GM10248 (cell line): Measurements from ENCODE around the gene PDE4B.

Source experiments
- CTCF ChIA-PET: fragments of 300-600 bp; sonication (Branson Sonifier 250); formaldehyde crosslinking; extraction: SDS; loops from one replicate; lab custom pipeline; 2021; ENCODE audit warnings: antibody characterized with exemption; lab: Yijun Ruan, JAX
- POLR2A ChIA-PET: fragments of 350-650 bp; sonication (Branson Sonifier 250); formaldehyde crosslinking; extraction: SDS; loops from one replicate; lab custom pipeline; 2020; ENCODE audit warnings: antibody characterized with exemption; lab: Yijun Ruan, JAX
- DNase-seq: peaks from one replicate; pipeline ENCODE4 v3.0.0; 2012; ENCODE audit errors: extremely low spot score
- CTCF ChIP-seq: IDR thresholded peaks from 2 replicates; pipeline ENCODE4 v1.5.1; 2012; ENCODE audit warnings: mild to moderate bottlenecking, low read depth; ENCODE audit errors: extremely low read depth, missing control alignments, control extremely low read depth

Gene PDE4B

GRCh38 chr1:66177510-66177909 is 384.8 kb downstream of the PDE4B start:
- CTCF ChIA-PET, result interaction anchor here (2.7 kb wide), 1 partner anchor 65 kb away, joined by 9 read pairs; no protein-coding TSS in a partner anchor
- no peak for TF ChIP-seq CTCF
- POLR2A ChIA-PET, result no interaction called here

GRCh38 chr1:66182026-66182425 is 389.3 kb downstream of the PDE4B start:
- CTCF ChIA-PET, result interaction anchor here (1.1 to 2.8 kb wide), 4 partner anchors 9 to 60 kb away, joined by 3 to 8 read pairs (median 6); no protein-coding TSS in a partner anchor

More at GRCh38 chr1:66177510-66177909, 384.8 kb downstream of the PDE4B start:
- no peak for DNase-seq

GRCh38 chr1:66182551-66183178 is 390.0 kb downstream of the PDE4B start:
- CTCF ChIA-PET, result interaction anchor here (1.1 to 2.8 kb wide), 2 partner anchors 26 to 60 kb away, joined by 3 to 8 read pairs; no protein-coding TSS in a partner anchor
- POLR2A ChIA-PET, result no interaction called here
- no peak for TF ChIP-seq CTCF
- no peak for DNase-seq

More at GRCh38 chr1:66182026-66182425, 389.3 kb downstream of the PDE4B start:
- no peak for DNase-seq
- POLR2A ChIA-PET, result no interaction called here
- TF ChIP-seq CTCF, result no peak

GRCh38 chr1:66183400-66183799 is 390.7 kb downstream of the PDE4B start:
- POLR2A ChIA-PET, result no interaction called here
- CTCF ChIA-PET, result interaction anchor here (1.1 to 2.8 kb wide), 2 partner anchors 26 to 59 kb away, joined by 3 to 8 read pairs; no protein-coding TSS in a partner anchor
- DNase-seq, result no peak
- TF ChIP-seq CTCF, result no peak

GRCh38 chr1:66197120-66197519 is 404.4 kb downstream of the PDE4B start:
- no peak for TF ChIP-seq CTCF
- DNase-seq, result no peak
- POLR2A ChIA-PET, result no interaction called here
- CTCF ChIA-PET, result interaction anchor here (1.0 kb wide), 1 partner anchor 46 kb away, joined by 3 read pairs; no protein-coding TSS in a partner anchor

- no peak for TF ChIP-seq CTCF
- POLR2A ChIA-PET, result no interaction called here
- DNase-seq, result no peak
- CTCF ChIA-PET, result interaction anchor here (0.9 to 1.0 kb wide), 2 partner anchors 43 to 45 kb away, joined by 3 read pairs; no protein-coding TSS in a partner anchor
These were observed 405.1 kb downstream of the PDE4B start for GRCh38 chr1:66197785-66198184.
